Left ventricle myocardium inferior (tissue), 1 donor: ENCODE results near the gene BMP5. TPM values are rescaled to one million over a fixed set of nuclear protein-coding genes. Genes with fewer than 3 reads are reported as not detected.

Experiments
- DNase-seq: peaks from one replicate; pipeline ENCODE4 v3.0.0-alpha.2; 2020
- H3K27ac ChIP-seq: fragments of 200-600 bp; replicated peaks from 2 replicates; pipeline ENCODE4 v1.8.0; 2021
- H3K27me3 ChIP-seq: fragments of 200-600 bp; 2 replicates; pipeline ENCODE4 v1.8.0; 2021; ENCODE audit warnings: low read depth
- H3K36me3 ChIP-seq: fragments of 200-600 bp; 2 replicates; pipeline ENCODE4 v1.8.0; 2021
- H3K4me1 ChIP-seq: fragments of 200-600 bp; 2 replicates; pipeline ENCODE4 v1.8.0; 2021
- H3K4me3 ChIP-seq: fragments of 200-600 bp; 2 replicates; pipeline ENCODE4 v1.8.0; 2021; ENCODE audit warnings: mild to moderate bottlenecking, moderate library complexity
- H3K9me3 ChIP-seq: fragments of 200-600 bp; replicated peaks from 2 replicates; pipeline ENCODE4 v1.8.0; 2021
- intact Hi-C: fragments of 100-400 bp; cut with micrococcal nuclease; formaldehyde crosslinking; loops from one replicate; pipeline ENCODE4 v1.11.0; 2022
- total RNA-seq: library from RNA; stranded (reverse); fragmentation: NEBNext Ultra II Directional; extraction: Animal tissue kit (Norgen Biotek cat#: 25700); gene quantifications from one replicate; pipeline ENCODE4 v1.2.1, GENCODE V29; 2021
- TF ChIP-seq, protein P1 (sequence below): fragments of 200-600 bp; IDR thresholded peaks from 2 replicates; pipeline ENCODE4 v1.8.0; 2021; ENCODE audit warnings: antibody characterized with exemption, mild to moderate bottlenecking, borderline replicate concordance
- donor health status: DM: no; HTN: yes; CAD: no; lungs with severe emphysema.

Gene BMP5
- total RNA-seq, 1 donor from 2014 or later, result 0.93 TPM

DNA sequence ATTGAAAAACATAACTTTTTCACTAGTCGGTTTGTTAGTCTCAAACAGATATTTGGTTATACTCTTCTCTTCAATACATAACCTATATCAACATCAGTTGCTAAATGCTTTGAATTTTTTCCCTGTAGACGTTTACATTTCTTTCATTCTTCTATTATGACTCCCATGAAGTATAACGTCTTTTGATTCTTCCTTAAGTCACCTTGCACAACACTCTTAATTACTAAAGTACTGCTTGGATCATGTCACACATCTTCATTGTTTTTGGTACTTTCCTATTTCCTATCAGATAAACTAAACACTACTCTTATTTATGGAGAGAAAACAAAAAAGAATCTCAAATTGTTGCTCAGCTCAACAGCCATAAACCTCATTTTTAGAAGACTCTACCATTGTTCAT lies 23.0 kb upstream of the BMP5 start:
- no peaks in the 10 kb centered on the region for H3K9me3 ChIP-seq
- no peaks in the 10 kb centered on the region for H3K27me3 ChIP-seq
- no peak for DNase-seq
- intact Hi-C loops, result no loop called here
- H3K27ac ChIP-seq, result no peak overlapping the region
- no peak overlapping the region for H3K4me3 ChIP-seq
- no peaks in the 10 kb centered on the region for H3K4me1 ChIP-seq
- TF ChIP-seq, protein P1, sequence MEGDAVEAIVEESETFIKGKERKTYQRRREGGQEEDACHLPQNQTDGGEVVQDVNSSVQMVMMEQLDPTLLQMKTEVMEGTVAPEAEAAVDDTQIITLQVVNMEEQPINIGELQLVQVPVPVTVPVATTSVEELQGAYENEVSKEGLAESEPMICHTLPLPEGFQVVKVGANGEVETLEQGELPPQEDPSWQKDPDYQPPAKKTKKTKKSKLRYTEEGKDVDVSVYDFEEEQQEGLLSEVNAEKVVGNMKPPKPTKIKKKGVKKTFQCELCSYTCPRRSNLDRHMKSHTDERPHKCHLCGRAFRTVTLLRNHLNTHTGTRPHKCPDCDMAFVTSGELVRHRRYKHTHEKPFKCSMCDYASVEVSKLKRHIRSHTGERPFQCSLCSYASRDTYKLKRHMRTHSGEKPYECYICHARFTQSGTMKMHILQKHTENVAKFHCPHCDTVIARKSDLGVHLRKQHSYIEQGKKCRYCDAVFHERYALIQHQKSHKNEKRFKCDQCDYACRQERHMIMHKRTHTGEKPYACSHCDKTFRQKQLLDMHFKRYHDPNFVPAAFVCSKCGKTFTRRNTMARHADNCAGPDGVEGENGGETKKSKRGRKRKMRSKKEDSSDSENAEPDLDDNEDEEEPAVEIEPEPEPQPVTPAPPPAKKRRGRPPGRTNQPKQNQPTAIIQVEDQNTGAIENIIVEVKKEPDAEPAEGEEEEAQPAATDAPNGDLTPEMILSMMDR, result no peak
- H3K36me3 ChIP-seq, result no peaks in the 10 kb centered on the region

DNA sequence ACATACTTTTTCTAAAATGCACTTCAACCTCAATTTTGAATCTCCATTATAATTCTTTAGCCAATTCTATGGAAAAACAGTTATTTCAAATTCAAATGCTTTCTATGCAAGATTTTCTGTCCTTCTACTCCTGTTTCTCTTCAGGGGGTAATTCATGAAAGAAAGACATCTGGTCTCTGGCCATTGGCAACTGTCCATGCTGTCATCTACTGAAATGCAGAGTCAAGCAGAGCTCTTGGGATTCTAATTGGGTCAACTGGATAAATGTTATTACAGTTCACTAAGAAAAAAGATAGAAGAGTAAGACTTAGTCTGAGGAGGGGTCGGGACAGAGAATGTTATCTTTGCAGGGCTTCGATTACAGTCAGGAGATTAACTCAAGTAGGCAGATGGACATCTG lies 22.0 kb upstream of the BMP5 start:
- H3K4me3 ChIP-seq, result no peak overlapping the region
- no peaks in the 10 kb centered on the region for H3K9me3 ChIP-seq
- peak overlapping the region; percentile 7 for H3K27ac ChIP-seq
- no peaks in the 10 kb centered on the region for H3K36me3 ChIP-seq
- TF ChIP-seq, protein P1, result no peak
- intact Hi-C loops, result no loop called here
- no peaks in the 10 kb centered on the region for H3K4me1 ChIP-seq
- no peak for DNase-seq
- no peaks in the 10 kb centered on the region for H3K27me3 ChIP-seq

DNA sequence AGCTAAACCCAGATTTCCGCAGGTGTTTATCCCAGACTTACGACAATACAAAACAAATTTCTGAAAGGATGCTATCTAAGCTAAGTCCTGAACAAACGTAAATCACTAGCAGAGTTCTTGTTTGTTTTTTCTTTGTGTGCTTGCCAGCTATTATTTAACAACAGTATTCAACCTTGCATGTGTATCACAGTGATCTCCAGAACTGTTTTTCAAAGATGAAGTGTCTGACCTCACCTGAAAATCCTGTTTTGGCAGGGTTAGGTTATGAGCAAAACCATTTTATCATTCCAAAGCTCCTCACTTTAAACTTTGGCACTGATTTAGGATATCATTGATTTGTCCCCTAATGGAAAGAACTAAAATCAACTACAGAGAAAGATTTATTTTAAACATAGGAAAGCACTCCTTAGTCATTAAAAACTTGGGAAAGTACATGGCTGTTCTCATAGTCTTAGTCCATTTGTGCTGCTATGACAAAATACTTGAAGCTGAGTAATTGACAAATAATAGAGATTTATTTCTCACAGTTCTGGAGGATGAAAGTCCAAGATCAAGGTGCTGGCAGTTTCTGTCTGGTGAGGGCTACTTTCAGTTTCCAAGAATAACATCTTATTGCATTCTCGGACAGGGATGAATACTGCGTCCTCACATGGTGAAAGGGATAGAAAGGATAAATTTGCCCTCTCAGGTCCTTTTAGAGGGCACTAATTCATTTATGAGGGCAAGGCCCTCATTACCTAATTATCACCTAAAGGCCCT lies 20.8 kb upstream of the BMP5 start:
- Histone ChIP-seq H3K4me1 (no peaks in the 10 kb centered on the region), H3K27ac (no peak overlapping the region), H3K27me3 (no peaks in the 10 kb centered on the region), H3K4me3 (no peak overlapping the region), H3K9me3 (no peaks in the 10 kb centered on the region), H3K36me3 (no peaks in the 10 kb centered on the region)
- intact Hi-C loops, result no loop called here
- no peak for DNase-seq
- TF ChIP-seq, protein P1, result no peak

DNA sequence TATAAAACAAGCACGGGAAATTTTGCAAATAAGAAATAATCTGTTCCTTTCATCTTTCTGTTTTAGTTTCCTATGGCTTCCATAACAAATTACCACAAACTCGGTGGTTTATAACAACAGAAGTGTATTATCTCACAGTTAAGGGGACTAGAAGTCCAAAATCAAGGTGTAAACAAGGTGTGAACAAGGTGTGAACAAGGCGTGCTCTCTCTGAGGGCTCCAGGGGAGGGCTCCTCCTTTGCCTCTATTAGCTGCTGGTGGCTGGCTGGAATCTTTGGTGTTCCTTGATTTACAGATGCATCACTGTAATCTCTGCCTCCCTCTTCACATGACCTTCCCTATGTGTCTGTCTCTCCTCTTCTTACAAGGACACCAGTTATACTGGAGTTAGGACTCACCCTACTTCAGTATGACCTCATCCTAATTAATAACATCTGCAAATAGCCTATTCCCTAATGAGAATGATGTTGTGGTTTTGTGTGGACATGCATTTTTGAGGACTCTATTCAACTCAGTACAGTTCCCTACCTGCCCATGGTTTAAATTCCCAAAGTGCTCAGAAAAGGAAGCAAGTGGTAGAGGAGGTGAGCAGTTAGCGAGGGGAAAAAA lies 17.5 kb upstream of the BMP5 start:
- TF ChIP-seq, protein P1, result no peak
- intact Hi-C loops, result no loop called here
- Histone ChIP-seq H3K4me3 (no peak overlapping the region), H3K4me1 (no peaks in the 10 kb centered on the region), H3K9me3 (no peaks in the 10 kb centered on the region), H3K36me3 (no peaks in the 10 kb centered on the region), H3K27ac (no peak overlapping the region), H3K27me3 (no peaks in the 10 kb centered on the region)
- DNase-seq, result no peak

DNA sequence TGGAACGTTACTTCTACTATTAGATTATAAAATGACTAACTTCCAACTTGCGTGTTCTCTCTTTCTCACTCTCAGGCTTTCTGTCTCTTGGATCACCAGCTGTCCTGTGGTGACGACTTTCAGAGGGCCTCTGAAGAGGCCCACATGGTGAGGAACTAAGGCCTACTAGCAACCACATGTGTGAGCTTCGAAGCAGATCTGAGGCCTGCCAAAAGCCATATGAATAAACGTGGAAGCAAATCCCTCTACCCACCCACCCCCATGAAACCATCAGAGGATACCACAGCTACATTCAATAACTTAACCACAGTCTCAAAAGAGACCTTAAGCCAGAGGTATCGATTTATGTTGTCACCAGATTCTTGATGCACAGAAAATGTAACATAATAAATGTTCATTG lies 13.5 kb upstream of the BMP5 start:
- Histone ChIP-seq H3K27me3 (no peaks in the 10 kb centered on the region), H3K27ac (no peak overlapping the region), H3K4me1 (no peaks in the 10 kb centered on the region), H3K9me3 (no peaks in the 10 kb centered on the region), H3K4me3 (no peak overlapping the region), H3K36me3 (no peaks in the 10 kb centered on the region)
- TF ChIP-seq, protein P1, result no peak
- DNase-seq, result no peak
- intact Hi-C loops, result loop anchor here (5.0 kb wide), 1 partner anchor 442 kb away; no protein-coding TSS in a partner anchor
